ENCODE measurements around the gene PPP1R12A. TPM values are rescaled to one million over a fixed set of nuclear protein-coding genes. Genes with fewer than 3 reads are reported as not detected.

Gene PPP1R12A
- total RNA-seq, 1 experiment from 2014 or later, result 76.5 TPM

DNA sequence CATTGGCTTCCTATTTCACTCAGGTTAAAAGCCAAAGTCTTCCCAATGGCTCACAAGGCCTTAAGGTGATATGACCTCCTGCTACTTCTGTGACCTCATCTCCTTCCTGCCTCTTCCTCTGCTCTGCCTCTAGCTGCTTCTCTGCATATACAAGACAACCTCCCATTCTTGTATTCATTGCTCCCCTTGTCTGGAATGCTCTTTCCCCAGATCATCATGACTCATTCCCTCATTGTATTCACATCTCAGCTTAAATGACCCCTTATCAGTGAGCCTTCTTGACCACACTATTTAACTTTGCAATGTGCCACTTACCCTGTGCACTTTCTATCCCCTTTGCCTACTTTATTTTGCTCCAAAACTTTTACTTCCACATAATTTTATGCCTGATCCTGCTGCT lies 90.2 kb downstream of the PPP1R12A start:
- no peak for DNase-seq (ENCODE audit: extremely low read depth, low read depth)

DNA sequence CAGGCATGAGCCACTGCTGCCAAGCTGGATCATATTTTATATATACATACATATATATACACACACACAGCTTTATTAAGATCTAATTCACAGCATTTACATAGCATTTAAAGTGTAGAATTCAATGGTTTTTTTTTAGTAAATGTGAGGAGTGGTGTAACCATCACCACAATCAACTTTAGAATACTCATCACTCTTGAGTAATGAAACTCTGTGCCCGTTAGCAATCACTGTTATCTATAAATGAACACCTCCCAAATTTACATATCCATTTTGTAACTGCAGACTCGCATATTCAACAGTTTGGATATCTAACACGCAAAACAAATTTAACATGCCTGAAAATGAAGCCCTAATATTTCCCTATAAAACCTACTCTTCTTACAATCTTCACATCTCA lies 90.9 kb downstream of the PPP1R12A start:
- DNase-seq (ENCODE audit: extremely low read depth, low read depth), result no peak

DNA sequence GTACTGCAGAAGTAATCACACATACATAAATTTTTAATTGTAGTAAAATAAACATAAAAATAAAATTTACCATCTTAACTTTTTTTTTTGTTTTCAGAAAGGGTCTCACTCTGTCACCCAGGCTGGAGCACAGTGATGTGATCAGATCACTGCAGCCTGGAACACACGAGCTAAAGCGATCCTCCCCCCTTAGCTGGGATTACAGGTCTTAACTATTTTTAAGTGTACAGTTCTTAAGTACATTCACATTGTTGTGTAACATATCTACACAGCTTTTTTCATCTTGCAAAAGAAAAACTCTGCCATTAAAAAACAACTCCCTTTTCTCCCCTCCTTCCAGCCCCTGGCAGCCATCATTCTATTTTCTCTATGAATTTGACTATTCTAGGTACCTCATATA lies 92.3 kb downstream of the PPP1R12A start:
- no peak for DNase-seq (ENCODE audit: extremely low read depth, low read depth)

DNA sequence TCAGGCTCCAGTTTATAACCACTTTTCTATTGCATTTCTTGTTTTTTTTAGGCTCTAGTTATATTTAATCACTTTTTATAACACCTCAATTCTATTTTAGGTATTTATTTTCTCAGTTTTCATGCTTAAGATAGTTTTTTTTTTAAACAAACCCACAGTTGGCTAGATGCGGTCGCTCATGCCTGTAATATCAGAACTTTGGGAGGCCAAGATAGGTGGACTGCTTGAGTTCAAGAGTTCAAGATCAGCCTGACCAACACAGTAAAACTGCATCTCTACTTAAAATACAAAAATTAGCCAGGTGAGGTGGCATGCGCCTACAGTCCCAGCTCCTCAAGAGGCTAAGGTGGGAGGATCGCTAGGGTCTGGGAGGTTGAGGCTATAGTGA lies 93.0 kb downstream of the PPP1R12A start:
- no peak for DNase-seq (ENCODE audit: extremely low read depth, low read depth)

DNA sequence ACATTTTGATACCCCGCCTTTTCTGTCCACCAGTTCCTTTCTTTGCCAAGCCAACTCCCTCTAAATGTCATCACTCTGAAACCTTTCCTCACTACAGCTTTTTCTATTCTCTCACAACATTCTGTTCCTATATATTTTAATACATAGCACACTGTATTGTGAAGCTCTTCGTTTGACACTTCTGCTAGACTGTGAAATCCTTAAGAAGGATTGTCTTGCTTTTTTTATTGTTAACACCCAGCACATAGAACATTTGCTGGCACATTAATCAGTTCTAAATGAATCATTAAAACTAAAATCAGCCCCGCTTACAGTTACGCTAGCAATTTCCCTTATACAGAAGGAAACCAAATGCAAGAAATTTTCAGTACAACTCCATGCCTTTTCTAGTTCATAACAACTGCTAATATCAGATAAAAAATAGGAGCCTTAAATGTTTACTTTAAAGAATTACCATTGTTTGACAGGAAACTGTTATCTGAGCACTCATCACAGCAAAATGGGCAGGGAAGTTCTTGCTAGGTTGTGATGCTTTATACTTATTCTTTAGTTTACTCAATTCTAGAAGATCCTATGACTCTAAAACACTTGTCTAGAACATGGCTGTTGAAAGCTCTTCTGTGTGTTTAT lies 93.5 kb downstream of the PPP1R12A start:
- no peak for DNase-seq (ENCODE audit: extremely low read depth, low read depth)

DNA sequence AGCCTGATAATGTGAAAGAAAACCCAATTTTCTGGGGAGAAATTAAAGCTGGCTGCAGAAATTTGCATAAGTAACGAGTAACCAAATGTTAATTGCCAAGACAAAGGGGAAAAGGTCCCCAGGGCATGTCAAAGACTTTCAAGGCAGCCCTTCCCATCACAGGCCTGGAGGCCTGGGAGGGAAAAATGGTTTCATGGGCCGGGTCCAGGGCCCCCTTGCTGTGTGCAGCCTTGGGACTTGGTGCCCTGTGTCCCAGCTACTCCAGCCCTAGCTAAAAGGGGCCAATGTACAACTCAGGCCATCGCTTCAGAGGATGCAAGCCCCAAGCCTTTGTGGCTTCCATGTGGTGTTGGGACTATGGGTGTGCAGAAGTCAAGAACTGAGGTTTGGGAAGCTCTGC lies 96.5 kb downstream of the PPP1R12A start:
- DNase-seq (ENCODE audit: extremely low read depth, low read depth), result no peak

DNA sequence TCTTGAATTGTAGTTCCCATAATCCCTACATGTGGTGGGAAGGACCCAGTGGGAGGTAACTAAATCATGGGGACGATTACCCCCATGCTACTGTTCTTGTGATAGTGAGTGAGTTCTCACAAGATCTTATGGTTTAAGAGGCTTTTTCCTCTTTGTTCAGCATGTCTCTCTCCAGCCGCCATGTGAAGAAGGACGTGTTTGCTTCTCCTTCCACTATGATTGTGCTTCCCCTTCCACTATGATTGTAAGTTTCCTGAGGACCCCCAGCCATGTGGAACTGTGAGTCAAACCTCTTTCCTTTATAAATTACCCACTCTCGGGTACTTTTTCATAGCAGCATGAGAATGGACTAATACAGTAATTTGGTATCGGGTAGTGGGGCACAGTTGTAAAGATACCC lies 97.3 kb downstream of the PPP1R12A start:
- DNase-seq (ENCODE audit: extremely low read depth, low read depth), result no peak

DNA sequence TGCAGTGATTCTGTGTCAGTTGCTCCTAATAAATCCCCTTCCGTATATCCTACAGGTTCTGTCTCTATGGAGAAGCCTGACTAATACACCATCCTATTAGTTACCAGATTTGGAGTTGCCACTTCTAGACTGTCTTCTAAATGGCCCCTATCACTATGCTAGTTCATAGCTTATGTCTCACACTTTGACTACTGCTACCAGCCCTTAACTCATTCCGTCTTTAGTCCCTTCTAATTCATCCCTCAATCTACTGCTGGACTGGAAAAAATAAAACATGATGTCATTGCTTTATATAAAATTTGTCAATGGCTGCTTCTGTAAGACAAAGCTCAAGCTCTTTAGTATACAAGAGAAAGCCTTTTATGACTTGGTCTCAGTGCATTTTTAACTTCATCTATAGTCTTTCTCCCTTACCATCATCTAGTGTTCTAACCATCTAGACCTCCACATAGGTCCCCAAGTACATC lies 99.5 kb downstream of the PPP1R12A start:
- DNase-seq (ENCODE audit: extremely low read depth, low read depth), result no peak

DNA sequence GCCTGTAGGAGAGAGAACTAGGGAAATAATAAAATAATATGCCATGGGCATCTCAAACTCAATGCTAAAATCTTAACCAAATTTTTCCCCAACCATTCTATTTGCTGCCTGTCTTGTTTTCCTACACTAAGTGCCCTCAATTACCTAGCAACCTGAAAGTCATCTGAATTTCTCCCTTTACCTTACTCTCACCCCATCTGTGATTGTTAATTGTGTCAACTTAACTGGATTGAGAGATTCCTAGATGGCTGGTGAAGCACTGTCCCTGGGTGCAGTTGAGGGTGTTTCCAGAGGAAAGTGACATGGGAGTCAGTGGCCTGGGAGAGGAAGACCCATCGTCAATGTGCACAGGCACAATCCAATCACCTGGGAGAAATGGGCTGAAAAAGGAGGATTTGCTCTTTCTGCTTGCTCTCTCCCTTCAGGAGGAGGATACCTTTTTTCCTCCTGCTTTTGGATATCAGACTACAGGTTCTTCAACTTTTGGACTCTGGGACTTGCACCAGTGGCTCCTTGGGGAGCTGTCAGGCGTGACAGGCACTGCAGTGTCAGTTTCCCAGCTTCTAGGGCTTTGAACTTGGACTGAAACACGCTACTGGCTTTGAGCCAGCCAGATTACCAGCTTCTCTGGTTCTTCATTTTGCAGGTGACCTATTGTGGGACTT lies 100.1 kb downstream of the PPP1R12A start:
- no peak for DNase-seq (ENCODE audit: extremely low read depth, low read depth)

DNA sequence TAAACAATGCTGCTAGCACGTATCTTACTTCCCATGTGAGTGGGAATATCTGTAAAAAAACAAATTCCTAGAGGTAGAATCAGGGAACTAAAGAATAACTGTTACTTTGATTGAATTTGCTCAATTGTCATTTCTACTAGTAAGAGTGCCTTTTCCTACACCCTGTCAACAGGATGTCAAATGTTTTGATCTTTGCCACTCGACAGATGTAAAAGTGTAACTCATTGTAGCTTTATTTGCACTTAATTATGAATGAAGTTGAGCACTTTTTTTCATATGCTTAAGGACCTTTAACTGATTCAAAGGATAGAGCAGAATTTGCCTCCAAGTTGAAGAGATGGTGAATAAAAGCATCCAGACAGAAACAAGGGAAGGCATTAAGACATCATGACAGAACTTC lies 104.5 kb downstream of the PPP1R12A start:
- DNase-seq (ENCODE audit: extremely low read depth, low read depth), result no peak

DNA sequence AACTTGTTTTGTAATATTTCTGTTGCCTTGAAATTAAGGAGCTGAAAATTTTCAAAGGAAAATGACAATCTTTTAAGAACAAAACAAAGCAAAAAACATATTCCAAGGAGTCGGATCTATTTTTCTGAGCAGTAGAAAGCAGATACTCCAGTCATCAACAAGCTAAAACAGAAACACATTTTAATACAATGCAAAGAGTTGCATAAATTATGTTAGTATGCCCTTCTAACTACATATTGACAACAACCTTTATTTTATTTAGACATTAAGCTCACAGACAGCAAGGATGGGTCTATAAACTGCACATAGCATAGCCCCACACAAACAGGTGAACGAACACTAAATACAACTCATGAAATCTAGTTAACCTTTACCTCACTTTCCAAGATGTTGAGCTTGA lies 106.0 kb downstream of the PPP1R12A start:
- no peak for DNase-seq (ENCODE audit: extremely low read depth, low read depth)

DNA sequence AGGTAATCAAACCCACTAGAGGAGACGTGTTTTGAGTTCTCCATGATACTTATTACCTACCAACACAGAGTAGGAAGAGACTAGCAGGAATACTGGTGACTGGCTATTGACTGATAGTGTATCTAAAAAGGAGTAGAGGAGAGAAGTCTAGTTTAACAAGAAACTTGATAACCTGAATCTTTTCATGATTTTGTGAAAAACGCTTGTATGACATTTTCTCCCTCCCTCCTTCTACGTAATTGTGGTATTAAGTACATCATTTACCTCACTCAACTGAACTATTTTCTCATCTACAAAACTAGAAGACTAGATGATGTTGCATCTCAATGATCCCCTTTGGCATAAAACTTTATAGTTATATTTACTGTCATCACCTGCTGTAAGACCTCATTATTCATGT lies 107.4 kb downstream of the PPP1R12A start:
- no peak for DNase-seq (ENCODE audit: extremely low read depth, low read depth)

DNA sequence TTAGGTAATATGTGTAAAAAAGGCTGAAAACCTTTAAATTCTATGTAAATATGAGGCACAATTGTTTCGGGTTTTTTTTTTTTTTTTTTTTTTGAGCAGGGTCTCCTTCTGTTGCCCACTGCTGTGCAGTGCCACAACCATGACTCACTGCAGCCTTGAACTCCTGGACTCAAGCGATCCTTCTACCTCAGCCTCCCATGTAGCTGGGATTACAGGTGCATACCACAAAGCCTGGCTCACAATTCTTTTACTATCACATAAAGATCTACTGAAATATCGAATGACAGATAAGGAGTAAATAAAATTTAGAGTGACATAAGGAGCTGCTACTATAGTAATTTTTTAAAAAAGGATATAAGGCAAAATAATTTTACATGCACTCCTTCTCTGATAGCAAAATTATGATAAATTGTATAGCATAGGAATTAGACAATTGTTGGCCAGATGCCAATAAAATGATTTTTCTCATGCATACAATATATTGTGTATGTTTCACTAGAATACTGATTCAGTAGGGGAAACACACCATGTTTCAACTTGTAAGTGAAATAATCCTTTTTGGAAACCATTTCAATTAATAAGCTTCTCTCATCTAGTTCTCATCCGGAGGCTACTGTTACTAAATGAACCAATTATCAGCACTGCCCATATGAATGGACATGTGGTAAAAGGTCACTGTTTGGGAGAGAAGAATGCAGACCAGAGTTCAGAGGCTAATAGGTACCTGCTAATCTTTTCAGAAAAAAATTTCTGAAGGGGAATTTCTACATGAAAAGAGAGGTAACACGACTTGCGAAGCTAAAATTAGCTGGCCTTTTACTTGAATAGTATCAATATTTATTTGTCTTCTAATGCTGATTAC lies 108.4 kb downstream of the PPP1R12A start:
- no peak for DNase-seq (ENCODE audit: extremely low read depth, low read depth)

DNA sequence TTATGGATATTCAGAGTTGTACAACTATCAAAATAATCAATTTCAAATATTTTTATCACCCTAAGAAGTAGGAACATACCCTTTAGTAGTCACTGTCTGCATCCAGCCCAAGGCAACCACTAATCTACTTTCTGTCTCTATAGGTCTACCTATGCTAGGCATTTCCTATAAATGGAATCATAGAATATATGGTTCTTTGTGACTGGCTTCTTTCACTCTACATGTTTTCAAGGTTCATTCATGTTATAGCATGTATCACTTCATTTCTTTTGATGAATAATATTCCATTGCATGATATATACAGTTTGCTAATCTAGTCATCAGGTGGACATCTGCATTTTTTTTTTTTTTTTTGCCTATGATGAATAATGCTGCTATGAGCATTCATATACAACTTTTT lies 112.4 kb downstream of the PPP1R12A start:
- no peak for DNase-seq (ENCODE audit: extremely low read depth, low read depth)

DNA sequence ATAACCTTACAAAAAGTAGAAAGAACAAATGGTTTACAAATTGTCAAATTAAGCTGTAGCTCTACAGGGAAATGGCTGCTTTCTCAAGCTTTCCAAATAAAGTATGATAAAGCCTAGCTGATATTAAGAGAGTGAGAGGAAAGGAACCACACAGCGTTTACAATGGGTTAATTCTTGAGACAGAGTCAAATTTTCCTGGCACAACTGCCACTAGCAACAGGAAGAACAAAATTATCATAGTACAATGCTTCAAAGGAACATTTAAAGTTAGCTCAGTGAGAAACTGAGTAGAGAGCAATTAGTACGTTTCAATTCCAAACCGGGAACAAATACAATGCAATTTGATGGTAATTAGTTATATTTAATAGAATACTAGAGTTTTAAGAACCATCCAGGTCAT lies 116.0 kb downstream of the PPP1R12A start:
- no peak for DNase-seq (ENCODE audit: extremely low read depth, low read depth)

DNA sequence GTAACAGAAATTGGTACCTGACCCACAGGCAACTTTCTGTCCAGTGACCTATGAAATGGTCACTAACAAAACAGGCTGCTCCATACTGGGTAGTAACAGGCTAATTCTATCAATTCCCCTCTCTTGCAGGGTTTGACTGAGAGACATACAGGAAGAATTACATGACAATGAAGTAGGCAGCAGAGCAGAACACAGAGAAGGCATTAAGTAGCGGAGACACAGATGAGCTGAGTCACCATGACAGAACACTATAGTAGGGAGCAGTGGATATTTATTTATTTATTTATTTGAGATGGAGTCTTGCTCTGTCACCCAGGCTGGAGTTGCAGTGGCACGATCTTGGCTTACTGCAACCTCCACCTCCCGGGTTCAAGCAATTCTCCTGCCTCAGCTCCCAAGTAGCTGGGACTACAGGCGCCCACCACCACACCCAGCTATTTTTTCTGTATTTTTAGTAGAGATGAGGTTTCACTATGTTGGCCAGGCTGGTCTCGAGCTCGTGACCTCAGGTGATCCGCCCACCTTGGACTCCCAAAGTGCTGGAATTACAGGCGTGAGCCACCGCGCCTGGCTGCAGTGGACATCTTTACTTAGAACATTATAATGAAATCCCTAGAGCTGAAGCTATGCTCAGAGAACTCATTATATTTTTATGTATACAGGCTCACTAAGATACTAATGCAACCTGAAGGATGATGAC lies 150.4 kb downstream of the PPP1R12A start:
- peak; percentile 87 for DNase-seq (ENCODE audit: extremely low read depth, low read depth)

DNA sequence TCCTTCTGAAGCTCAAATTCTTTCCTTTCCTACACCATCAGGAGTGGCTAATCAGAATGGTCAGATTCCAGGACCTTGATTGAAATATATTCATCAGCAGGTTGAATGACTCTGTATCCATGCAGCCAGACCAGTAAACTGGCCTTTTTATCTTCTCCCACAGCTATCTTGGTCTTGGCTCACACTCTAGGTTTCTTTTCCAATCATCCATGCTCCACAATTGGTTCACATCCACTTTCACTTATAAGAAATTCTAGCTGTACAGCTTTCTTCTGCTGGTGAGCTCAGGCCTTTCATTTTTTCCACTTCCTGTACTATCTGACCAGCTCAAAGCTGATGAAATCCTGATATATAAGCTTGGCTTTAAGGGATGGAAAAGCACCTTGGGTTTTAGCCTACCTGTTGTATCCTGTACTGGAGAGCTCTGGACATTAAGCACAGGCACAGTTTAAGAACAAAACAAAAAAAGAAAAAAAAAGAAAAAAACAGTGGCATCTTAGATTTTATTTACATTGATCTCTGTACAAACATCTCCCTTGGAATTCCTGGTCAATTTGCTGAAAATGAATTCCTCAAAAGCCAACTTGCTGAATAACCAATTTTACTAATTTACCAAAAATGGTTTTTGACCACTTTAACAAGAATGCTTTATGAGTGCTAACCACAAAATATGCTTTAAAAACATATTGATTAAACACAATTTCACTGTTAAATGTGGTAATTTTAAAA lies 152.6 kb downstream of the PPP1R12A start:
- DNase-seq (ENCODE audit: extremely low read depth, low read depth), result no peak

DNA sequence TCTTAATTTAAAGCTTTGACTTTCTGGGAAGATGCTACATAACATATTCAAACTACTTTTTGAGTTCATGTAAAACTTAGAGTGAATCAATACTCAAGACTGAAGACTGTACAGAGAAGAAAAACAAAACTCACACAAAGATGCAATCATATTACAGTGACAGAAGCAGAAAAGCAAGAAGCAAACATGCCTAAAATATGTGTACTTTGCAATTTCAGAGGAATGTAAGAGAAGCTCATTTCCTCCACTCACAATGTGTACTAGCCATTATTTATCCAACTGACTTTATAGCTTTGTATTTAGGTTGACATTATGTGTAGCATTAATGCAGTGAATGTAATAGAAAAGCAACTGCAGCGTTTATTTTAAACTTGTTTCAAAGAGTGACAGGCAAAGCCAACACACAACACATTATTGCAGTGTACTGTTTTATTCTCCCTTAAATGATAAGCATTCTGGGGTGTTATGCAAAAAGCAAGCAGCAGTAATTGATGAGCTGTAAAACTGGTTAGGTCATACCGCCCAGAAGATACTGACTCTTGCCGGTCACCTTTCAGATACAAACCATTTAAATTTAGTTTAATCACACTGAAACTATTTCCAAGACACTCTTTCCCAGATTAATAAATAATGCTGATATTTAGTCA lies 156.0 kb downstream of the PPP1R12A start:
- DNase-seq (ENCODE audit: extremely low read depth, low read depth), result no peak

DNA sequence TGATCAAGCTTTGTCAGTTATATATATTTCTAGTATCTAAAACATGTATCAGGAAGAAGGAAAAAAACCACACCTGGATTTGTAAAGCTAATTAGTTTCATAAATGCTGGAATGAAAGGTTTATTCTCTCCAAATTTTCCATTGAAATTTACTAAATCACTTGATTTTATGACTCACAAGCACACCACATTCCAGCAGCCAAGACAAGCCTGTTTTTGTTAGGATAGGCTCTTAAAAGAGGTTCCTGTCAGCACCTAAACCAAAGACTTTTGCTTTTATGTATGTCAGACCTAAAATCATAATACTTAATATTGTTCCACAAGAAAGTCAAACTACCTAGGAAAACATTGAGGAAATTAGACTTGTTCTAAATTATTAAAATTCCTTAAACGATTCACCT lies 158.8 kb downstream of the PPP1R12A start:
- DNase-seq (ENCODE audit: extremely low read depth, low read depth), result no peak

All from NCI-H460 (cell line).